PFSK-1 (cell line): ENCODE data around the gene FCN2.

Experiments used
- FOXP2 ChIP-seq: optimal IDR thresholded peaks from 2 replicates; pipeline ENCODE3; 2011; ENCODE audit warnings: borderline replicate concordance, control low read depth, inconsistent platforms; ENCODE audit not compliant: insufficient read depth; ENCODE audit errors: extremely low read length, extremely low read depth
- POLR2AphosphoS5 ChIP-seq: IDR thresholded peaks from 2 replicates; pipeline ENCODE4 v1.6.1; 2012; ENCODE audit warnings: low read depth, mild to moderate bottlenecking, control low read depth, low read length, moderate library complexity
- REST ChIP-seq, 2 experiments: IDR thresholded peaks; 2 replicates each; pipeline versions ENCODE4 v1.6.1 to v1.8.0; 2011 to 2012; ENCODE audit warnings: low read depth in 2 of 2, low read length in 2 of 2, control low read depth in 1 of 2, inconsistent platforms in 1 of 2, mild to moderate bottlenecking in 1 of 2, moderate library complexity in 1 of 2; ENCODE audit not compliant: insufficient read depth in 1 of 2
- SIN3A ChIP-seq: IDR thresholded peaks from 2 replicates; pipeline ENCODE4 v1.6.1; 2012; ENCODE audit warnings: mild to moderate bottlenecking, low read length, moderate library complexity, borderline replicate concordance; ENCODE audit not compliant: insufficient read depth
- TAF1 ChIP-seq: IDR thresholded peaks from 2 replicates; pipeline ENCODE4 v1.6.1; 2012; ENCODE audit warnings: low read length, control low read depth, borderline replicate concordance; ENCODE audit not compliant: insufficient read depth

The FCN2 gene

DNA sequence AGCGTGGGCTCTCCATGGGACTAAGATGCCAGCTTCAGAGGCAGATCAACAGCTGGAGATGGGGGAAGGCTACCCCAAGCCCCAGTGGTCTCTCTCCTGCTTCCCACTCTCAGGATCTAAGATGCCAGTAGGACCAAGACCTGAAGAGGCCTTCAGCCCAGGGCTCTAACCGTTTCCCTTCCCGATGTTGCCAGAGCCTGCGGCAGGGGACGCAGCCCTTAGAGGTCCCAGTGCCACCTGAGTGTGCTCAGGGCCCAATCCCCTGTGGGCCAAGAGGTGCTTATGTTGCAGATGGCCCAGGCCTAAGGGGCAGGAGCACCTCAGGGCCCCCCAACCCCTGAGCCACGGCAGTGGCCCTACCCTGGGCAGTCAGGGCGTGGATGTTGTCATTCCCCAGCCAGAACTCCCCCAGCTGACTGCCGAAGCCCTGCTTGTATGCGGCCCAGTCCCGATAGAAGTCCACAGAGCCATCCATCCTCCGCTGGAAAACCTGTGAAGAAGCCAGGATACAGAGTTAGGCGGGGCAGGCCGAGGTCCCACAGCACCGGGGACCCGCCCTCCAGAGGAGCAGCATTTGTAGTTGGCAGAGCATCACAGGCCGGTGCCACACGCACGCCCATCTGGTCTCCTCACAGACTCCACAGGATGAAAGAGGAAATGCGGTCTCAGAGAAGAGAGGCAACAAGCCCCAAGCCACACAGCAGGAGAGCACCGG, 31.7 kb downstream of the FCN2 start:
- TF ChIP-seq FOXP2: no peak
- no peak for TF ChIP-seq SIN3A
- no peak for TF ChIP-seq POLR2AphosphoS5
- no peak for TF ChIP-seq REST (IDR thresholded peaks at IDR 0.05; ENCODE audit: insufficient read depth in 1 of 2, low read depth in 2 of 2, low read length in 2 of 2)
- TF ChIP-seq TAF1: no peak

- TF ChIP-seq REST (IDR thresholded peaks at IDR 0.05; ENCODE audit: insufficient read depth in 1 of 2, low read depth in 2 of 2, low read length in 2 of 2) (no peak), FOXP2 (no peak), POLR2AphosphoS5 (no peak), SIN3A (no peak), TAF1 (no peak)
These were observed 32.6 kb downstream of the FCN2 start for GRCh38 chr9:134913041-134913712.

- TF ChIP-seq SIN3A: no peak
- TF ChIP-seq TAF1: no peak
- TF ChIP-seq REST (IDR thresholded peaks at IDR 0.05; ENCODE audit: insufficient read depth in 1 of 2, low read depth in 2 of 2, low read length in 2 of 2): no peak
- TF ChIP-seq FOXP2: no peak
- TF ChIP-seq POLR2AphosphoS5: no peak
These were observed 33.3 kb downstream of the FCN2 start for GRCh38 chr9:134913713-134914500.

DNA sequence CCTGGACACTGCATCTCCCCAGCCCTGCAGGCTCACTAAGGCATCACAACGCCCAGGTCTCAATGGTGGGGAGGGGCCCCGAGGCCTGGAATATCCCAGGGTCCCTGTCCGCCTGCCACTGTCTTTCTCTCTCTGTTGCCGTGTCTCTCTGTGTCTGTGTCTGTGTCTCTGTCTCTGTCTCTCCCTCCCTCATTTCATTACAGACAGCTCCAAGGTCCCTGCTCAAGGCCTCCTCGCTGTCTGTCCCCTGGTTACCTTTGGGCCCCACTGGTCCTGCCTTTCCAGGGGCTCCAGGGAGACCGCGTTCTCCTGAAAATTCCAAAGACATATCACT, 33.9 kb downstream of the FCN2 start:
- TF ChIP-seq TAF1 (no peak), POLR2AphosphoS5 (no peak), REST (IDR thresholded peaks at IDR 0.05; ENCODE audit: insufficient read depth in 1 of 2, low read depth in 2 of 2, low read length in 2 of 2) (no peak), SIN3A (no peak), FOXP2 (no peak)
